ENCODE measurements around the gene OR2S2.

- TF ChIP-seq, protein P1, sequence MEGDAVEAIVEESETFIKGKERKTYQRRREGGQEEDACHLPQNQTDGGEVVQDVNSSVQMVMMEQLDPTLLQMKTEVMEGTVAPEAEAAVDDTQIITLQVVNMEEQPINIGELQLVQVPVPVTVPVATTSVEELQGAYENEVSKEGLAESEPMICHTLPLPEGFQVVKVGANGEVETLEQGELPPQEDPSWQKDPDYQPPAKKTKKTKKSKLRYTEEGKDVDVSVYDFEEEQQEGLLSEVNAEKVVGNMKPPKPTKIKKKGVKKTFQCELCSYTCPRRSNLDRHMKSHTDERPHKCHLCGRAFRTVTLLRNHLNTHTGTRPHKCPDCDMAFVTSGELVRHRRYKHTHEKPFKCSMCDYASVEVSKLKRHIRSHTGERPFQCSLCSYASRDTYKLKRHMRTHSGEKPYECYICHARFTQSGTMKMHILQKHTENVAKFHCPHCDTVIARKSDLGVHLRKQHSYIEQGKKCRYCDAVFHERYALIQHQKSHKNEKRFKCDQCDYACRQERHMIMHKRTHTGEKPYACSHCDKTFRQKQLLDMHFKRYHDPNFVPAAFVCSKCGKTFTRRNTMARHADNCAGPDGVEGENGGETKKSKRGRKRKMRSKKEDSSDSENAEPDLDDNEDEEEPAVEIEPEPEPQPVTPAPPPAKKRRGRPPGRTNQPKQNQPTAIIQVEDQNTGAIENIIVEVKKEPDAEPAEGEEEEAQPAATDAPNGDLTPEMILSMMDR (conservative IDR thresholded peaks at IDR 0.05; ENCODE audit: low read length), result no peak
- TF ChIP-seq EZH2phosphoT487 (IDR thresholded peaks at IDR 0.05; ENCODE audit: borderline replicate concordance, low read depth, low read length), result no peak
Observed at GRCh38 chr9:35911690-35912089, 46.3 kb downstream of the OR2S2 start.

All from OCI-LY7 (cell line).